HL-60 (cell line): ENCODE results near the gene COL2A1.

ENCODE experiments used
- DNase-seq, 2 experiments: peaks; one replicate each; pipeline ENCODE4 v3.0.0-alpha.2; 2010 to 2020; ENCODE audit warnings: low read depth in 1 of 2, low spot score in 1 of 2
- H3K27ac ChIP-seq: fragments of 250-450 bp; sonication (Bioruptor Pico); replicated peaks from 2 replicates; pipeline ENCODE4 v1.5.1; 2020; ENCODE audit warnings: mild to moderate bottlenecking, moderate library complexity
- H3K27me3 ChIP-seq: fragments of 250-450 bp; sonication (Bioruptor Pico); 2 replicates; pipeline ENCODE4 v1.5.1; 2021; ENCODE audit warnings: mild to moderate bottlenecking, moderate library complexity; ENCODE audit not compliant: insufficient read depth, poor library complexity, severe bottlenecking
- H3K4me3 ChIP-seq: replicated peaks from 2 replicates; pipeline ENCODE4 v1.5.1; 2011; ENCODE audit warnings: mild to moderate bottlenecking, control low read depth, low read length; ENCODE audit not compliant: insufficient read depth
- CTCF ChIP-seq: IDR thresholded peaks from one replicate; pipeline ENCODE4 v1.5.1; 2011; ENCODE audit warnings: low read length, control low read depth, inconsistent platforms; ENCODE audit not compliant: insufficient read depth
- GABPA ChIP-seq: IDR thresholded peaks from 2 replicates; pipeline ENCODE4 v1.6.1; 2012; ENCODE audit warnings: low read depth
- POLR2AphosphoS5 ChIP-seq: IDR thresholded peaks from 2 replicates; pipeline ENCODE4 v1.6.1; 2012; ENCODE audit warnings: low read depth
- REST ChIP-seq: IDR thresholded peaks from 2 replicates; pipeline ENCODE4 v1.6.1; 2012; ENCODE audit warnings: low read depth; ENCODE audit not compliant: insufficient replicate concordance
- SPI1 ChIP-seq: IDR thresholded peaks from 2 replicates; pipeline ENCODE4 v1.6.1; 2012; ENCODE audit warnings: low read depth, mild to moderate bottlenecking, borderline replicate concordance

The COL2A1 gene

GRCh38 chr12:48016373-48017020 lies 12.2 kb upstream of the COL2A1 start:
- no peak for DNase-seq
- no peak overlapping the region for H3K27ac ChIP-seq
- no peak overlapping the region for H3K4me3 ChIP-seq
- peaks cover 5% of the 10 kb centered on the region for H3K27me3 ChIP-seq
- no peak for TF ChIP-seq SPI1
- TF ChIP-seq GABPA: no peak
- no peak for TF ChIP-seq POLR2AphosphoS5
- no peak for TF ChIP-seq CTCF
- TF ChIP-seq REST: no peak

- no peak for TF ChIP-seq POLR2AphosphoS5
- Histone ChIP-seq H3K4me3 (no peak overlapping the region), H3K27me3 (peaks cover 5% of the 10 kb centered on the region), H3K27ac (no peak overlapping the region)
- no peak for DNase-seq
Measured at GRCh38 chr12:48015954-48016353, 11.7 kb upstream of the COL2A1 start.

- TF ChIP-seq GABPA (no peak), SPI1 (no peak), CTCF (no peak), REST (no peak), POLR2AphosphoS5 (no peak)
- Histone ChIP-seq H3K27ac (no peak overlapping the region), H3K27me3 (peaks cover 7% of the 10 kb centered on the region), H3K4me3 (no peak overlapping the region)
- DNase-seq: no peak
Measured at GRCh38 chr12:48015129-48015528, 10.9 kb upstream of the COL2A1 start.

- Histone ChIP-seq H3K27me3 (peaks cover 16% of the 10 kb centered on the region), H3K4me3 (no peak overlapping the region), H3K27ac (no peak overlapping the region)
- TF ChIP-seq SPI1: no peak
- DNase-seq: no peak
Measured at GRCh38 chr12:48013287-48013686, 9.0 kb upstream of the COL2A1 start.

- no peak for DNase-seq
- peaks cover 20% of the 10 kb centered on the region for H3K27me3 ChIP-seq
- TF ChIP-seq REST (no peak), GABPA (no peak), SPI1 (no peak), POLR2AphosphoS5 (no peak), CTCF (no peak)
- no peak overlapping the region for H3K4me3 ChIP-seq
- no peak overlapping the region for H3K27ac ChIP-seq
Measured at GRCh38 chr12:48012070-48012469, 7.8 kb upstream of the COL2A1 start.
